ENCODE data around the gene PCID2.

PCID2 gene

GRCh38 chr13:113209336-113209758, 878 bp upstream of the PCID2 start, which contains the start of gene CUL4A:
Gene CUL4A (plus strand): TSS chr13:113209613. CDS start chr13:113209628, 15 bp downstream.
- peak within 1 kb of the TSS; percentile 100 for H3K4me3 ChIP-seq

GRCh38 chr13:113207890-113208420, 514 bp downstream of the PCID2 start:
- no peak for TF ChIP-seq CTCF (IDR thresholded peaks at IDR 0.05)
- Histone ChIP-seq H3K4me3 (peak overlapping the region; percentile 100), H3K27ac (peak overlapping the region; percentile 100)
- no peak for DNase-seq (ENCODE audit: low spot score)

More at GRCh38 chr13:113209336-113209758, 878 bp upstream of the PCID2 start, which contains the start of gene CUL4A:
- TF ChIP-seq CTCF (IDR thresholded peaks at IDR 0.05), result no peak
- H3K27ac ChIP-seq, result peak within 1 kb of the TSS; percentile 100
- peak; percentile 83 for DNase-seq (ENCODE audit: low spot score)

GRCh38 chr13:113207460-113207859, 1.0 kb downstream of the PCID2 start:
- no peak for TF ChIP-seq CTCF (IDR thresholded peaks at IDR 0.05)
- peak overlapping the region in 1 of 2 donors; percentile 100 for H3K27ac ChIP-seq
- DNase-seq (ENCODE audit: low spot score), result no peak
- peak overlapping the region; percentile 100 for H3K4me3 ChIP-seq

- Histone ChIP-seq H3K27ac (no peak overlapping the region), H3K4me3 (no peak overlapping the region)
- DNase-seq (ENCODE audit: low spot score), result no peak
- no peak for TF ChIP-seq CTCF (IDR thresholded peaks at IDR 0.05)
Measured at GRCh38 chr13:113205428-113205931, 3.0 kb downstream of the PCID2 start.

- DNase-seq (ENCODE audit: low spot score), result no peak
- Histone ChIP-seq H3K27ac (no peak overlapping the region), H3K4me3 (no peak overlapping the region)
- no peak for TF ChIP-seq CTCF (IDR thresholded peaks at IDR 0.05)
Measured at GRCh38 chr13:113204378-113204734, 4.1 kb downstream of the PCID2 start.

GRCh38 chr13:113203507-113204377, 4.7 kb downstream of the PCID2 start:
- Histone ChIP-seq H3K4me3 (no peak overlapping the region), H3K27ac (no peak overlapping the region)
- no peak for DNase-seq (ENCODE audit: low spot score)
- no peak for TF ChIP-seq CTCF (IDR thresholded peaks at IDR 0.05)

All from coronary artery (tissue), 2 donors.